ENCODE measurements around the gene KCNK4. TPM values are rescaled to one million over a fixed set of nuclear protein-coding genes. Genes with fewer than 3 reads are reported as not detected.

The KCNK4 gene
- total and polyA plus RNA-seq, 12 donors: not detected

DNA sequence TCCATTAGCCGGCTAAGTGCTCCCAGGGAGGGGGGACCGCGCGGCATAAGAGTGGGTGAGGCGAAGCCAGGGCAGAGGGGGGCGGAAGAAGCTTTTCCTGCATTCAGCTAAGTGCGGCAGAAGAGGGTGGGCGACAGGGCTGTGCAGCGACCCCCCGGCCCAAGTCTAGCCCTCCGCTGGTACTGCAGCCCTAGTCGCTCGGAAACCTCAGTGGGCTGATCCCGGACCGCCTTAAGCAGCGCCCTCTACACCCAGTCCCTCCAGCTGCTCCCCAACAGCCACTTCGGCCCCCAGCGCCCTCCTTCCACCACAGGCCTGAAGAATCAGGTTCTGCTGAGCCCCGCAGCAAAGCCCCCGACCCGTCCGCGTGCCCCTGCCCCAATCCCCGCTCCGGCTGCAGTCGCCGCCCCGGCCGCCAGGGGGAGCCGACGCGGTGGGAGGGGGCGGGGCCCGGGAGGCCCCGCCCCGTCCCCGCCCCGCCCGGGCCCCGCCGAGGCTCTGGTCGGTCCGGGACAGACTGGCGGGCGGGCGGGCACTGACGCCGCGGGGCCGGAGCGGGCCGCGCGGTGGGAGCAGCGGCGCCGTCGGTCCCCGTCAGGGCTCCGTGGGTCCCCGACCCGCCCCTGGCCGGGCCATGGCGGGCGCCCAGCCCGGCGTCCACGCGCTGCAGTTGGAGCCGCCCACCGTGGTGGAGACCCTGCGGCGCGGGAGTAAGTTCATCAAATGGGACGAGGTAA, 39.9 kb upstream of the KCNK4 start, which contains the start of gene PLCB3:
TSS of gene PLCB3 (plus strand) at position 515 of the 737 bp plus-strand sequence. CDS start at position 635, 120 bp downstream.
- Histone ChIP-seq H3K36me3 (peaks cover 0 to 21% (median 9%) of the 10 kb centered on the region in 9 donors), H3K9me3 (no peaks in the 10 kb centered on the region), H3K27ac (peak within 1 kb of the TSS; percentile 11 to 87 (median 82)), H3K27me3 (no peaks in the 10 kb centered on the region), H3K4me3 (peak within 1 kb of the TSS; percentile 70 to 93 (median 84)), H3K4me1 (peaks cover 4 to 48% (median 41%) of the 10 kb centered on the region in 9 donors)
- ATAC-seq (peak; percentile 23 to 80 (median 50)), DNase-seq (peak; percentile 40 to 69)
- 1% methylated on average over 55 to 75 of the region's 75 CpGs for WGBS, 2 donors
- intact Hi-C loops (cut with DNase I): loop anchor here in 3 of 10 donors (1.0 to 5.0 kb wide), 4 partner anchors 16 to 51 kb away; partner anchors contain the start of gene CATSPERZ (in 1 of the 3)
- TF ChIP-seq, protein P1, sequence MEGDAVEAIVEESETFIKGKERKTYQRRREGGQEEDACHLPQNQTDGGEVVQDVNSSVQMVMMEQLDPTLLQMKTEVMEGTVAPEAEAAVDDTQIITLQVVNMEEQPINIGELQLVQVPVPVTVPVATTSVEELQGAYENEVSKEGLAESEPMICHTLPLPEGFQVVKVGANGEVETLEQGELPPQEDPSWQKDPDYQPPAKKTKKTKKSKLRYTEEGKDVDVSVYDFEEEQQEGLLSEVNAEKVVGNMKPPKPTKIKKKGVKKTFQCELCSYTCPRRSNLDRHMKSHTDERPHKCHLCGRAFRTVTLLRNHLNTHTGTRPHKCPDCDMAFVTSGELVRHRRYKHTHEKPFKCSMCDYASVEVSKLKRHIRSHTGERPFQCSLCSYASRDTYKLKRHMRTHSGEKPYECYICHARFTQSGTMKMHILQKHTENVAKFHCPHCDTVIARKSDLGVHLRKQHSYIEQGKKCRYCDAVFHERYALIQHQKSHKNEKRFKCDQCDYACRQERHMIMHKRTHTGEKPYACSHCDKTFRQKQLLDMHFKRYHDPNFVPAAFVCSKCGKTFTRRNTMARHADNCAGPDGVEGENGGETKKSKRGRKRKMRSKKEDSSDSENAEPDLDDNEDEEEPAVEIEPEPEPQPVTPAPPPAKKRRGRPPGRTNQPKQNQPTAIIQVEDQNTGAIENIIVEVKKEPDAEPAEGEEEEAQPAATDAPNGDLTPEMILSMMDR (IDR thresholded peaks at IDR 0.05): peak; percentile 67 to 93 (median 80)

DNA sequence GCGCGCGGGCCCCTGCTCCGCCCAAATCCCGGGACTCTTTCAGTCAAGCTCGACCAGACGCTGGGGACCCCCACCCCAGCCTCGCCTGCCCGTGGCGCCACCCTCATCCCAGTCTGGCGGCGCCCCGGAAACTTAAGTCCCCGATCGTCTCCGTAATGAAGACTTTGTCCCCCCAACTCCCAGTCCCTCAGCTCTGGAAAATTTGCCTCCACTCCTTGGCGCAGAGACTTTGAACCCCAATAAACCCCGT, 39.4 kb upstream of the KCNK4 start:
- TF ChIP-seq, protein P1 (IDR thresholded peaks at IDR 0.05): no peak
- Histone ChIP-seq H3K27ac (peak overlapping the region; percentile 11 to 87 (median 82)), H3K9me3 (no peaks in the 10 kb centered on the region), H3K4me3 (peak overlapping the region; percentile 70 to 93 (median 84)), H3K36me3 (peaks cover 0 to 26% (median 14%) of the 10 kb centered on the region in 9 donors), H3K4me1 (peaks cover 4 to 47% (median 41%) of the 10 kb centered on the region in 9 donors), H3K27me3 (no peaks in the 10 kb centered on the region)
- intact Hi-C loops (cut with DNase I): loop anchor here in 5 of 10 donors (1.0 to 5.0 kb wide), 4 partner anchors 15 to 51 kb away; partner anchors contain the start of gene CATSPERZ (in 1 of the 5)
- DNase-seq (no peak), ATAC-seq (no peak)
- 1 to 3% methylated on average over 18 of the region's 18 CpGs for WGBS, 2 donors

DNA sequence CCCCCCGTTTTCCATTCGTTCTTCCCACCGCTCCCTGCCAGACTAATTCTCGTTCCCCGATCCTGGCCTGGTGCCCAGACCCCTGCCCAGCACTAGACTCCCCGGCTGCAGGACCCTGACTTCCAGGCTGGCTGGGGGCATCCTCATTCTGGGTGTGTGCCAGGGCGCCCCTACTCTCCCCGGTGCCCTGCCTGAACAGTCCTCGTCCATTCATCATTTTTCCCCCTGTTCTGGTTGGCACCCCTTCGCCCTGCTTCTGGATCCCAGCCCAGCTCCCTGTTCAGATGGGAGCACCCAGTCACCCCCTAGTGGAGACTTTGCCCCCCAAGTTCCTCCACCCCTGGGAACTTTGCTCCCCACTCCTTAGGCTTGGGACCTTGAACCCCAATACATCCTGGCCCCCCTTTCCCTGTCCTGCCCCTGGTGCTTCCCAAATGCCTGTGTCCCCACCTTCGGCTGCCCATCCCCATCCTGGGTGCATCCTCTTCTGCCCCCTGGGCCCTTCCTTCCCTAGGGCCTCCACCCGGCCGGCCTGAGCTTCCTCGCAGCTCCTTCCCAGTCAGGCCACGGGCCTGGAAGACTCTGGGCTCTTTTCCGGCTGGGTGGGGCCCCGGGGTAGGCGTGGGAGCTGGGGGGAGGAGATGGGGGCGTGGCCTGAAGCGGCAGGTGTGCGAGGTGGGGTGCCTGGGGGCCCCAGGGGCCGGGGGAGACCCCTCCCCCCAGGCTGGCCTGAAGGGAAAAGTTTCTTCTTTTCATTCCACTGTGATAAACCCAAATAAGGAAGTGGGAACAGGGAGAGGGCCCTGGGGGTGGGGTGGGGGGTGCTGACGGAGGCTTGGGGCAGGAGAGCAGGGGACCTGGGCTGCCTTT, 38.9 kb upstream of the KCNK4 start:
- DNase-seq: peak; percentile 60 to 63
- Histone ChIP-seq H3K4me3 (peak overlapping the region; percentile 70 to 93 (median 84)), H3K36me3 (peaks cover 0 to 31% (median 15%) of the 10 kb centered on the region in 9 donors), H3K9me3 (no peaks in the 10 kb centered on the region), H3K4me1 (peaks cover 4 to 43% (median 38%) of the 10 kb centered on the region in 9 donors), H3K27ac (peak overlapping the region in 9 of 10 donors; percentile 71 to 87 (median 84)), H3K27me3 (no peaks in the 10 kb centered on the region)
- ATAC-seq: peak in 7 of 8 donors; percentile 16 to 41 (median 34)
- 10 to 15% methylated on average over 23 of the region's 23 CpGs for WGBS, 2 donors
- TF ChIP-seq, protein P1 (IDR thresholded peaks at IDR 0.05): peak in 3 of 9 donors; percentile 11 to 37 (median 14)
- intact Hi-C loops (cut with DNase I): loop anchor here in 3 of 10 donors (2.0 to 5.0 kb wide), 2 partner anchors 15 to 50 kb away; partner anchors contain the start of gene CATSPERZ (in 1 of the 3)

DNA sequence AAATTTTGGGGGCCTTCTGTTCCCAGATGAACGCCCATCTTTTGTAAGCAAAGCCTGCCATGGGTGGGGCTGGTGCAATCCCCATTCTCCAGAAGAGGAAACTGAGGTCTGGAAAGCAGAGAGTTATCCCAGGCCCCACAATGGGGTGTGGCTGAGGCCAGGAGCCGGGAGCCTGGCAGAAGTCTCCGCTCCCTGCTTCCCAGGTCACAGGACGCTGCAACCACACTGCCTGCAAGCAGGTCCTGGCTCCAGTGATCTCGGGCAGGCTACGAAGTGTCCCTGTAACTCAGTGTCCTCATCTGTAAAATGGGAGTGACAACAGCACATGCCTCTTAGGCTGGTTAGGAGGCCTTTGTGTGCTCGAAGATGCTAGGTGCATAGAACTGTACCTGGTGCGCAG, 38.1 kb upstream of the KCNK4 start:
- no peak for ATAC-seq
- Histone ChIP-seq H3K9me3 (no peaks in the 10 kb centered on the region), H3K4me3 (peak overlapping the region in 7 of 10 donors; percentile 79 to 90 (median 84))

More for the DNA sequence above, 38.1 kb upstream of the KCNK4 start:
- intact Hi-C loops (cut with DNase I): loop anchor here in 3 of 10 donors (2.0 to 5.0 kb wide), 2 partner anchors 14 to 49 kb away; partner anchors contain the start of gene CATSPERZ (in 1 of the 3)
- no peaks in the 10 kb centered on the region for H3K27me3 ChIP-seq
- H3K4me1 ChIP-seq: peaks cover 0 to 39% (median 32%) of the 10 kb centered on the region in 9 donors
- WGBS, 2 donors: 78 to 84% methylated on average over 8 of the region's 8 CpGs
- H3K36me3 ChIP-seq: peaks cover 0 to 39% (median 17%) of the 10 kb centered on the region in 9 donors
- TF ChIP-seq, protein P1 (IDR thresholded peaks at IDR 0.05): no peak
- DNase-seq: no peak
- peak overlapping the region in 4 of 10 donors; percentile 5 to 87 (median 85) for H3K27ac ChIP-seq

Measured in heart right ventricle (tissue), 16 donors.